Neural progenitor cell (in vitro differentiated cells): Measurements from ENCODE around the gene RPN1.

Source experiments
- EZH2 ChIP-seq: fragments of 200-600 bp; sonication (generic); IDR thresholded peaks from 2 replicates; pipeline ENCODE4 v1.6.1; 2017; ENCODE audit warnings: antibody characterized with exemption, mild to moderate bottlenecking, moderate library complexity
- EZH2phosphoT487 ChIP-seq: fragments of 200-600 bp; sonication (generic); IDR thresholded peaks from 2 replicates; pipeline ENCODE4 v1.6.1; 2017; ENCODE audit warnings: antibody characterized with exemption
- TF ChIP-seq, protein P1 (sequence below): fragments of 200-600 bp; sonication (generic); IDR thresholded peaks from 2 replicates; pipeline ENCODE4 v1.5.1; 2017; ENCODE audit warnings: antibody characterized with exemption, mild to moderate bottlenecking

DNA sequence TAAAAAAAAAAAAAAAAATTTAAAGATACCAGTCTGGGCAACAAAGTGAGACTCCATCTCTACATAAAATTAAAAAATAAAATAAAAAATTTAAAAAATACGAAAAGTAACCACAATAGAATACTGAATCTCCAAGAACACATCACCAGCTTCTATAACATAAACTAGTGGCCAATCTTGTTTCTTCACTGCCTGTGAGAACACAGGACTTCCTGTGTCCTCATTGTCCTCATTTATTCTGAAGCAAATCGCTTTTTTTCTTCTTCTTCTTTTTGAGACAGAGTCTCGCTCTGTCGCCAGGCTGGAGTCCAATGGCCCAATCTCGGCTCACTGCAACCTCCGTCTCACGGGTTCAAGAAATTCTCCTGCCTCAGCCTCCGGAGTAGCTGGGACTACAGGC lies 46.7 kb upstream of the RPN1 start:
- TF ChIP-seq, protein P1, sequence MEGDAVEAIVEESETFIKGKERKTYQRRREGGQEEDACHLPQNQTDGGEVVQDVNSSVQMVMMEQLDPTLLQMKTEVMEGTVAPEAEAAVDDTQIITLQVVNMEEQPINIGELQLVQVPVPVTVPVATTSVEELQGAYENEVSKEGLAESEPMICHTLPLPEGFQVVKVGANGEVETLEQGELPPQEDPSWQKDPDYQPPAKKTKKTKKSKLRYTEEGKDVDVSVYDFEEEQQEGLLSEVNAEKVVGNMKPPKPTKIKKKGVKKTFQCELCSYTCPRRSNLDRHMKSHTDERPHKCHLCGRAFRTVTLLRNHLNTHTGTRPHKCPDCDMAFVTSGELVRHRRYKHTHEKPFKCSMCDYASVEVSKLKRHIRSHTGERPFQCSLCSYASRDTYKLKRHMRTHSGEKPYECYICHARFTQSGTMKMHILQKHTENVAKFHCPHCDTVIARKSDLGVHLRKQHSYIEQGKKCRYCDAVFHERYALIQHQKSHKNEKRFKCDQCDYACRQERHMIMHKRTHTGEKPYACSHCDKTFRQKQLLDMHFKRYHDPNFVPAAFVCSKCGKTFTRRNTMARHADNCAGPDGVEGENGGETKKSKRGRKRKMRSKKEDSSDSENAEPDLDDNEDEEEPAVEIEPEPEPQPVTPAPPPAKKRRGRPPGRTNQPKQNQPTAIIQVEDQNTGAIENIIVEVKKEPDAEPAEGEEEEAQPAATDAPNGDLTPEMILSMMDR = no peak
- TF ChIP-seq EZH2 (no peak), EZH2phosphoT487 (no peak)
